Pulmonary artery endothelial cell (primary cell): ENCODE data around the gene JAK1. TPM values are rescaled to one million over a fixed set of nuclear protein-coding genes. Genes with fewer than 3 reads are reported as not detected.

Source experiments
- DNase-seq: peaks from one replicate; pipeline ENCODE4 v3.0.0-alpha.2; 2011; ENCODE audit warnings: low read depth, low spot score
- total RNA-seq: library from RNA; depleted of rRNA; stranded (reverse); fragments of >200 nt; gene quantifications from 2 replicates; pipeline ENCODE4 v1.2.3, GENCODE V29; 2014

The JAK1 gene
- total RNA-seq, 1 donor from 2014 or later = 173 TPM

DNA sequence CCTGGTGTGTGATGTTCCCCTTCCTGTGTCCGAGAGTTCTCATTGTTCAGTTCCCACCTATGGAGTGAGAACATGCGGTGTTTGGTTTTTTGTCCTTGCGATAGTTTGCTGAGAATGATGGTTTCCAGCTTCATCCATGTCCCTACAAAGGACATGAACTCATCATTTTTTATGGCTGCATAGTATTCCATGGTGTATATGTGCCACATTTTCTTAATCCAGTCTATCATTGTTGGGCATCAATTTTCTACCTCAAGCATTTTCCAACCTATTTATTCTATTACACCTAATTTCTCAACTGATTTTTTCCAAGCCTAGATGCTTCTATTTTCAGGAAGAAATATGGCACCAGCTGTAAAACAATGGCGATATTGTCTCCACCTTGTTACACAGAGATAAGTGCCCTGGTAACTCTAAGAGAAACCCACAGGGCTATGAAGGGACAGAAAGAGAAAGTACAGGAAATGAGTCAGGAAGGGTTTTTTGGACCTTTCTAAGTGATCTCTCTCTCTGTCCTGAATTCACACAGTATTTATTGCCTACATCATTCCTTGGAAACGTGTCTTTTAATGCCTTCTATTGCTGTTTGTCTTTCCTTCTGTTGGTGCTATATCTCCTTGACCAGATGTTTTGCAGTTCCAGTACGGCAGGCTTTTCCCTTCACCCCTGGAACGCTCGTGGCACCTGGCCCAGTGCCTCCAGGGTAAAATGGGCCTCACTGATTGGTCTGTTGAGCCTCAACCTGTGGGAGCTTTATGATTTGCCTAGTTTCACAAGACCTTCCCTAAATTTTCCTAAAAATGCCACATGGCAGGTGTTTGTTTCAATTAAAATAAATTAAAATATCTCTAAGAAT lies 14.6 kb upstream of the JAK1 start:
- no peak for DNase-seq

- no peak for DNase-seq
Measured at GRCh38 chr1:64979358-64979757, 13.0 kb upstream of the JAK1 start.

GRCh38 chr1:64976361-64976760 lies 10.0 kb upstream of the JAK1 start:
- no peak for DNase-seq

DNA sequence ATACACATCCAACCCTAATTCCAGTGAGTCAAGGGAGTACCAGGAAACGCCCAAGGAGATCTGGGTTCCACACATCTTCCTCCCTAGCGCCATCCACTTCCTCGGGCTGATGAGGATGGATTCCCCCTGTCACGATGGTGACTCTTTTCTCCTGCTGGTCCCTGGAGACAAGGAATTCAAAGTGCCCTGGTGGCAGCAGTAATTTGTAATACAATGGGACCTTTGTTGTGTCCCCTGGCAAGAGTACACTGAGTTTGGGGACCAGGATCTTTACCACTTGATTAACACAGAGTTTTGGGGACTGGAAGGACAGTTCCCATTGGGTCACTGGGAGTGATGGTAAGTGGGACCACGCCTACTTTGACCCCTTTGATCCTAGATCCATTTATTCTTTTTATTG lies 9.4 kb upstream of the JAK1 start:
- DNase-seq = no peak

DNA sequence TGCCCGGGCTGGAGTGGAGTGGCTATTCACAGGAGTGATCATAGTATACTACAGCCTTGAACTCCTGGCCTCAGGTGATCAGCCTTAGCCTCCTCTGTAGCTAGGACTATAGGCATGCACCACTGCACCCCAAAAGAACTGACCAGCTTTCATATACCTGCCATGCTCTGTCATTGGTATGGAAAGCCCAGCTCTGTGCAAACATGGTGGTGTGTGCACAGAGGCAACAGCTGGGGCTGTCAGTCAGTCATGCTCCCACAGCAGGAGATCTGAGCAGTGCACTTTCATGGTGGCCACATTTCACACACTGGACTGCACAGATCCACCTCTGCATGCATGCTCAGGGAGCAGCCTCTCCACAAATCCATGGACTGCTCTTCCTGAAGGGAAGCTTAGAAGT lies 8.8 kb upstream of the JAK1 start:
- DNase-seq = no peak

DNA sequence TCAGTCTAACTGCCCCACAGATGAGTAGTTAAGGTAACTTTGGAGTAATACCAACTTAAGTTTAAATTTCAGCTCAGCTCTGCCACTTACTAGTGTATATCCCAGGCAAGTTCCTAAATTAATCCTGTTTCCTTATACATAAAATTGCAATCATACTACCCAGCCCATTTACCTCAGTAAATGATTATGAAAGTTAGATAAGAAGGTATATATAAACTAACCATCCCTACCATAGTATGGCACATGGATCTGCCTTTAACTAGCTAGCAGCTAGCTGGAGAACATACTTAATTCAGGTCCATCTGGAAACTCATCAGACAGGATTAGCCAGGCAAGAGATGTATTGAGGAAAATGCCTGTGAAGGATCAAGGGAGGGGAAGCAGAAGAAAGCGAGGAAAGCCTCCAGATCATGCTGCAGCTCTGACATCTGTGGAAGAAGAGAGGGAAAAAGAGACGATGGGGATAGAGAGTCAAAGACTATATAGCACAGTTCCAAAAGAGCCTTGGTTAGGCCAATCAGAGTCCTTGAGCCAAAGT lies 8.0 kb upstream of the JAK1 start:
- no peak for DNase-seq

- DNase-seq = no peak
Measured at GRCh38 chr1:64973061-64973647, 6.8 kb upstream of the JAK1 start.

DNA sequence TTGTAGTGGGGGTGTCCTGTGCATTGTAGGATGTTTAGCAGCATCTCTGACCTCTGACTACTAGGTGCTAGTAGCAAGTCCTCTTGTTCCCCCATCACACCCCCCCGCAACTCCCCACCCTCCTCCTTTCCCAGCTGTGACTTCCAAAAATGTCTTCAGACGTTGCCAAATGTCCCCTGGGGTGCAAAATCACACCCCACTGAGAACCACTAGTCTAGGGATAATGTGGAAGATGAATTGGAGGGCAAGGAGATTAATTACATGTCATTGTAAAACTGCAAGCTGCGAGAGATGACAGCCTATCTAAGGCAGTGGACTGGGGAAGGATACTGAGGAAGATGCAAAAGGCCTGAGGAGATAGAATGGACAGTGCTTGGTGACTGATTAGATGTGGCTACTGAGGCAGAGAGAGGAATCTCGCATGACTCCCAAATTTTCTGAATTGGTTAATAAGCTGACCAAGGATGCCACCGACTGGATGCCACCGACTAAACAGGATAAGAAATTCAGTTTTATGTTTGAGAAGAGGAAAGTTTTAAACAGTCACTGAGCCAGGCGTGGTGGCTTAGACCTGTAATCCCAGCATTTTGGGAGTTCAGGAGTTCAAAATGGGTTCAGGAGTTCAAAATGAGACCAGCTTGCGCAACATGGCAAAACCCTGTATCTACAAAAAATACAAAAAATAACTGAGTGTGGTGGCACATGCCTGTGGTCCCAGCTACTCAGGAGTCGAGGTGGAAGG lies 3.1 kb upstream of the JAK1 start:
- no peak for DNase-seq

DNA sequence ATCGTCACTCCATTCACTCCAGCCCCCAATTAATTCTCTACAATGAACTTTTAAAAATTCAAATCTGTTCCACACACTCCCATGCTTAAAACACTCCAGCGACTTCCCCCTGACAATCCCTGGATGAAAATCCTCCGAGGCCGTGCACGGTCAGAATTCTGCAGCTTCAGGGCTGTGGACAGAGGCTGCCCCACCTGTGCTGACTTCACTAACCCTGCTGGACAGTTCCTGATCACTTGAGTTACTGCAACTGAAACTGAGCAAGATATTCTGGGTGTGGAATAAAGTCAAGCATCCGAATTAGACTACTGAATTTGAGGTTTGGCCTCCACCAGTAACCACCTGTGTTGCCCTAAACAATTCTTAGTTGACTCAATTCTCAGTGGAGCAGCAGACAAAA lies 1.0 kb upstream of the JAK1 start:
- DNase-seq = no peak

- no peak for DNase-seq
Measured at GRCh38 chr1:64965366-64966157, 787 bp downstream of the JAK1 start.

DNA sequence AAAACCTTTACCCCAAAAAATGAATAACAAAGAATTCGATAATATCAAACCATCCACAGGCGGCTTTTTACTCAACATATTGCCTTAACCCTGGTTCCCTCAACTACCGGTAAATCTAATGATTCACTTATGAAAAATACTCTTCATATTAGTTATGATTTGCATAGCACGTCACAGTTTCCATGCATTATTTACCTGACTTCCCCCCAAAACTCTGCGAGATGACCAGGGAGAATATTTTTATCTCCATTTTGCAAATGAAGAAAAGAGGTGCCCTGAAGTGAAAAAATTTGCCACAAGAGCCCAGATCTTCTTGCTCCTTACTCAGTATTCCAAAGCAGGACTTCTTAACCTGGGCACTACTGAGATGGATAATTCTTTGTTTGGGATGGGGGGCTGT lies 2.9 kb downstream of the JAK1 start:
- no peak for DNase-seq

DNA sequence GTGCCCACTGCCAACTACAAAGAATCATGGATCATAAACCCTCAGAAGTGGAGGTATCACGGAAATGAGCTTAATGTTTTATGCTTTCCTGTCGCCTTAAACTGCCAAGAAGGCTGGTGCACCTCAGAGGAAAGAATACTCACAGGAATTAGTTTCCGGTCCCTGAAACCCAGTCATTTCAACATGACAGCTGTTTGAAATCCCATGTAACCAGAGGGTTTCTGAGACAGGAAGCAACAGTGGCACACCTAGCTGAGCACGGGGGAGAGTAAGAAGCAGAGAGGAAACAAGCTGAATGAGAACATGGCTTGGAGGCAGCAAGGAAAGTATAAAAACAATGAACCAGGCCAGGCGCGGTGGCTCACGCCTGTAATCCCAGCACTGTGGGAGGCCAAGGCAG lies 3.9 kb downstream of the JAK1 start:
- DNase-seq = no peak

DNA sequence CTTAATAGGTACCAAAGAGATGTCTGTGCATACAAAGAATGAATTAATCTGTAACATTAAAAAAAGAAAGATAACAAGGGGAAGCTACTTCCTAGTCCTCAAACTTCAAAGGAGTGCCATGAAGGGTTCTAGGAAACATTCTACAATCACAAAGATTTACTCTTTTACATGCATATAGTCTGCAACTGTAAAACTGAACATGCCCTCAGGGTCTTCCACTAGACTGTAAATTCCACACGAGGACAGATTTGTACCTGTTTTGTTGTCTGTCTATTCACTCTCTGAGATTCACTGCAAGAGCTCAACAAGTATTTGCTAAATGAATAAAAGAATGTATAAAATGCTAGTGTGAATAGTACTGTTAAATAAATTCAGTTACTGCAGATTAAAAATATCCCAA lies 4.4 kb downstream of the JAK1 start:
- DNase-seq = no peak

DNA sequence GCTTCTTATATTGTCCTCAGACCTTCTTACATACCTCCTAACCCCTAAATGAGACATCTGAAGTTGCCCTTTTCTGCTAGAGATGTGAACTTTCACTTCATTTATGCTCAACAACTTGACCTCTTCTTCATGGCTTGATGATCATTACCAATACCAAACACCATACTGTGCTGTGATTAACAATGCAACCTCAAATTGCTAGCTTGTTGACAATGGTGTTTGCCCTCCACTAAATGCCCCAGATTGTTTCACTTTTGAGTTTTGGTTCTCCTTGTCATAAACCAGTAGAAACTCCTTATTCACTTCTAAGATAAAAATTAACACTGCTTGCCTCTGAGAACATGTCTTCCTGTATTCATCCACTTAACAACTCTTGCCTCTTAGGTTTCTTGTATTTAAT lies 5.6 kb downstream of the JAK1 start:
- no peak for DNase-seq

- DNase-seq = no peak
Measured at GRCh38 chr1:64959986-64960385, 6.4 kb downstream of the JAK1 start.

GRCh38 chr1:64956733-64957441 lies 9.5 kb downstream of the JAK1 start:
- no peak for DNase-seq

- no peak for DNase-seq
Measured at GRCh38 chr1:64956010-64956640, 10.2 kb downstream of the JAK1 start.

DNA sequence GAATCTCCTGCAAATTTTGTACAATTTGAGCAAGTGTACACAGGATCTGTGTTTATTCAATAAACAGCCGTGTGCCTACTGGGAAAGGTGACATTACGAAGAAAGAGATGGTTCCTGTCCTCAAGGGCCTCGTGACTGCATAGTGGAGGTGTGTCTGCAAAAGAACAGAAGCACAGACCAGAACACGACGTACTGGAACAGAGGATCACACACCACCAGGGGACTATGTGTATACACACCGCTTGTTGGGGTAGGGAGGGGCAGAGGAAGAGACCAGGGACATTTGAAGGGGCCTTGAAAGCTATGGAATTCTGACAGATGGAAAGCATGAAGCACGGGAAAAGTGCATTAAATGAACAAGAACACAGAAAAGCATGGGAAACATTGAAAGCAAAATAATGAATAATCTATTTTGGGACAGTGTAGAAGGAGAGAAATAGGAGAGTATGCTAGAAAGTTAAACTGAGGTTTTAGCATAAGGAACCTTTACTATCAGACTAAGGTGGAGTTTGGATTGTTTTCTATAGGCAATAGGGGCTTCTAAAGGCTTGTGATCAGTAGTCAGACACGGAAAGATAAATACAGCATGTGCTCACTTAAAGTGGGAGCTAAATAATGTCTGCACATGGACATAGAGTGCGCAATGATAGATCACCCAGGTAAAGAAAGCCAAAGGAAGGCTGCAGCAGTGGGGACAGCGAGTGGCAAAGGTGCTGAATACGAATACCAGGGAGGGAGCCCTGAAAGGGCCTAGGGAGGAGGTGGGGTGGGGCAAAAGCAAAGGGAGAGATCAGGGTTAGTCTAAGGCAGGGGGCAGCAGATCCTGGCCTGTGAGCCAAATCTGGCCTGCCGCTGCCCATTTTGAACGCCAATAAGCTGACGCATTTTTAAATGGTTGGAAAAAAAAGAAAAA lies 11.0 kb downstream of the JAK1 start:
- DNase-seq = no peak

DNA sequence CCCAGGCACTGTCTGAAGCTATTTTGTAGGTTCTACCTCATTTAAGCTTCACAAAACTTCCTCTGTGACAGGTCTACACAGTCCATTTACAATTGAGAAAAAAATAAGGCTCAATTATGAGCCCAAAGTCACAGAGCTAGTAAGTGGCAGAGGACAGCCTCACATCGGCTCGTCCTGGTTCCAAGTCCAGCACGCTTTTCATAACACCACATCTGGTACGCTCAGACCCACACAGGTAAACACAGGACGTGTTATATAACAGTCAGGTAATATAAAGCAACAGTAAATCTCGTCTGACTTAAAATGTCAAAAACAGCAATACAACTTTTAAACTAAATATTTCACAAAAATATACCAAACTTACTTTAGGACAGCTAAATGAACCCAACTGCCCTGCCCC lies 13.1 kb downstream of the JAK1 start:
- no peak for DNase-seq
